K562 (cell line): ENCODE results near the gene PRKCB. TPM values are rescaled to one million over a fixed set of nuclear protein-coding genes. Genes with fewer than 3 reads are reported as not detected.

Experiments
- CEBPG ChIP-seq, 3 experiments: fragments of 200-800 bp in 1 of 3; sonication (Bioruptor generic) in 1 of 3; sonication (generic) in 1 of 3; formaldehyde crosslinking in 1 of 3; IDR thresholded peaks in 2 of 3; conservative IDR thresholded peaks in 1 of 3; 2 replicates each; pipeline versions ENCODE4 v1.6.1 to v1.8.0; 2016 to 2022; ENCODE audit warnings: missing compliant biosample characterization in 2 of 3, missing genetic modification characterization in 2 of 3, mild to moderate bottlenecking in 1 of 3, missing genetic modification reagents in 1 of 3
- ESRRA ChIP-seq: fragments of 450-650 bp; IDR thresholded peaks from 2 replicates; pipeline ENCODE4 v1.6.1; 2014; ENCODE audit warnings: low read depth, mild to moderate bottlenecking, moderate library complexity, borderline replicate concordance
- FOXM1 ChIP-seq, 2 experiments: fragments of 450-650 bp in 1 of 2; sonication (generic) in 1 of 2; formaldehyde crosslinking in 1 of 2; IDR thresholded peaks; 2 replicates each; pipeline versions ENCODE4 v1.6.1 to v1.9.0; 2017 to 2022; ENCODE audit warnings: low read depth in 2 of 2, mild to moderate bottlenecking in 2 of 2, missing genetic modification reagents in 1 of 2, moderate library complexity in 1 of 2
- GABPB1 ChIP-seq: sonication (generic); formaldehyde crosslinking; IDR thresholded peaks from 2 replicates; pipeline ENCODE4 v1.8.0; 2022; ENCODE audit warnings: mild to moderate bottlenecking, missing genetic modification reagents
- HMG20B ChIP-seq: fragments of 250-450 bp; sonication (Bioruptor Pico); IDR thresholded peaks from 2 replicates; pipeline ENCODE4 v1.5.0; 2021; ENCODE audit warnings: mild to moderate bottlenecking
- MEIS2 ChIP-seq: fragments of 450-650 bp; IDR thresholded peaks from 2 replicates; pipeline ENCODE4 v1.6.1; 2014; ENCODE audit warnings: mild to moderate bottlenecking; ENCODE audit not compliant: partially characterized antibody
- MTA1 ChIP-seq: fragments of 450-650 bp; IDR thresholded peaks from 2 replicates; pipeline ENCODE4 v1.6.1; 2017; ENCODE audit warnings: borderline replicate concordance
- MYBL2 ChIP-seq, 2 experiments: fragments of 450-650 bp in 1 of 2; sonication (generic) in 1 of 2; formaldehyde crosslinking in 1 of 2; IDR thresholded peaks; 2 replicates each; pipeline versions ENCODE4 v1.6.1 to v1.8.1; 2017 to 2022; ENCODE audit warnings: borderline replicate concordance in 1 of 2, inconsistent platforms in 1 of 2, low read depth in 1 of 2, mild to moderate bottlenecking in 1 of 2, missing genetic modification reagents in 1 of 2, moderate library complexity in 1 of 2
- SPI1 ChIP-seq: IDR thresholded peaks from 2 replicates; pipeline ENCODE4 v1.6.1; 2011; ENCODE audit warnings: low read depth, low read length, control low read depth, borderline replicate concordance
- SRSF7 ChIP-seq: fragments of 200-400 bp; formaldehyde crosslinking; optimal IDR thresholded peaks from 2 replicates; pipeline ENCODE3; 2017; ENCODE audit warnings: mild to moderate bottlenecking, low read depth, low read length
- TEAD4 ChIP-seq, 2 experiments: sonication (generic) in 1 of 2; formaldehyde crosslinking in 1 of 2; IDR thresholded peaks; 2 replicates each; pipeline versions ENCODE4 v1.6.1 to v1.8.0; 2012 to 2022; ENCODE audit warnings: borderline replicate concordance in 1 of 2, inconsistent platforms in 1 of 2, low read length in 1 of 2, mild to moderate bottlenecking in 1 of 2, missing genetic modification reagents in 1 of 2
- ZNF197 ChIP-seq: fragments of 200-800 bp; sonication (Bioruptor generic); IDR thresholded peaks from 2 replicates; pipeline ENCODE4 v1.6.1; 2016; ENCODE audit warnings: low read depth, missing genetic modification characterization, missing compliant biosample characterization
- ZNF23 ChIP-seq: fragments of 250-450 bp; sonication (Bioruptor Pico); IDR thresholded peaks from 2 replicates; pipeline ENCODE4 v1.4.0; 2020; ENCODE audit warnings: mild to moderate bottlenecking
- polyA plus RNA-seq, 8 experiments: library from polyadenylated mRNA; depleted of rRNA in 4 of 8; stranded (reverse) in 5 of 8; unstranded in 3 of 8; fragments of >200 nt; fragmentation: Nextera tagmentation in 2 of 8; fragmentation: Illumina TruSeq in 1 of 8; extraction: Ambion mirVana in 2 of 8; extraction: Trizol in 1 of 8; gene quantifications; 2 replicates each; pipeline versions ENCODE4 v1.2.1 to v1.2.3, GENCODE V29; 2011 to 2014; ENCODE audit warnings: inconsistent platforms in 1 of 8, missing spikeins in 1 of 8
- total RNA-seq, 7 experiments: library from RNA; depleted of rRNA in 6 of 7; stranded (reverse); fragments of >200 nt in 6 of 7; fragmentation: Illumina TruSeq in 2 of 7; extraction: Trizol in 2 of 7; gene quantifications; 2 replicates each; pipeline versions ENCODE4 v1.2.1 to v1.2.3, GENCODE V29; 2011 to 2021; ENCODE audit warnings: low replicate concordance in 1 of 7
- TF ChIP-seq, protein P1 (sequence below): fragments of 450-650 bp; IDR thresholded peaks from 2 replicates; pipeline ENCODE4 v1.6.1; 2017; ENCODE audit warnings: antibody characterized with exemption, mild to moderate bottlenecking
- TF ChIP-seq, protein P2 (sequence below): IDR thresholded peaks from 2 replicates; pipeline ENCODE4 v1.6.1; 2012; ENCODE audit warnings: low read depth, low read length, improper control_type of control experiment, borderline replicate concordance

Gene PRKCB
- total and polyA plus RNA-seq, 9 of the 15 experiments (the other 6 are each of a cell fraction or from before 2014, with no cell fraction given) = 49.9 to 276 (median 148) TPM

DNA sequence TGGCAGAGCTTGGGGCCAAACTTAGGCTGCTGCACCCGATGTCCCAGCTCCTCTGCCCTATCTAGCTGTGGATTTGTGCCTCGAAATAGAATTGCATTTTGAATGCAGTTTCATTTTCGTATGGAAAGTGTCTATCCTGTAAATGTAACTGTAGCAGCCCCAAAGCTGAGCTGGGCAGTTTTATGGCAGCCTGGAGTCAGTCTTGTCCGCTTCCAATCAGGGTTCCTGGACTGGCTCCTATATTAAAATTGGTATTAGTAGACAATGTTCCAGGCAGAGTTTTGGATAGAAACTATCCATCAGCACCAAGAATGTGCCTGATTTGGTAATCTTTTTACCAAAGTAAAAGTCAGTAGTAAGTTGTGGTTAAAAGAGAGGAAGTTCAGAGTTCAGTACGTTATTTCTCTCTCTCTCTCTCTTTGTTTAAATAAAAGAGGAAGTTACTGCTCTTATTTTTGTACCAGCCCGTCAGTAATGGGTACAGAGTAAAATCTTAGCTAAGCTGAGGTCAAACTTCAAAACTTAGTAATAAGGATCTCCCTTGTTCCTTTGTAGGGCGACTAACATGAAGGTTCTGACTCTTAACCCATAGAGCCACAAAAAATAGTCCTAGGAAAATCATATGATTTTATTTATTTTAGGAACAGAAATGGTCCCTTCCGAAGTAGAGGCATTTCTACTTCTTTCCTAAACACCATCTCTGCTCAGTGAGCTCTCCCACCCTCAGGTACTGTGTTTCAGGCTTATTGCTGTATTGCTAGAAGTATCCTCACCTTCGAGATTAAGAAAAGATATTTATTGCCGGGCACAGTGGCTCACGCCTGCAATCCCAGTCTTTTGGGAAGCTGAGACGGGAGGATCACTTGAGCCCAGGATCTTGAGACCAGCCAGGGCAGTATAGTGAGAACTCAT is 28.0 kb downstream of the PRKCB start (continued):
- TF ChIP-seq, protein P1, sequence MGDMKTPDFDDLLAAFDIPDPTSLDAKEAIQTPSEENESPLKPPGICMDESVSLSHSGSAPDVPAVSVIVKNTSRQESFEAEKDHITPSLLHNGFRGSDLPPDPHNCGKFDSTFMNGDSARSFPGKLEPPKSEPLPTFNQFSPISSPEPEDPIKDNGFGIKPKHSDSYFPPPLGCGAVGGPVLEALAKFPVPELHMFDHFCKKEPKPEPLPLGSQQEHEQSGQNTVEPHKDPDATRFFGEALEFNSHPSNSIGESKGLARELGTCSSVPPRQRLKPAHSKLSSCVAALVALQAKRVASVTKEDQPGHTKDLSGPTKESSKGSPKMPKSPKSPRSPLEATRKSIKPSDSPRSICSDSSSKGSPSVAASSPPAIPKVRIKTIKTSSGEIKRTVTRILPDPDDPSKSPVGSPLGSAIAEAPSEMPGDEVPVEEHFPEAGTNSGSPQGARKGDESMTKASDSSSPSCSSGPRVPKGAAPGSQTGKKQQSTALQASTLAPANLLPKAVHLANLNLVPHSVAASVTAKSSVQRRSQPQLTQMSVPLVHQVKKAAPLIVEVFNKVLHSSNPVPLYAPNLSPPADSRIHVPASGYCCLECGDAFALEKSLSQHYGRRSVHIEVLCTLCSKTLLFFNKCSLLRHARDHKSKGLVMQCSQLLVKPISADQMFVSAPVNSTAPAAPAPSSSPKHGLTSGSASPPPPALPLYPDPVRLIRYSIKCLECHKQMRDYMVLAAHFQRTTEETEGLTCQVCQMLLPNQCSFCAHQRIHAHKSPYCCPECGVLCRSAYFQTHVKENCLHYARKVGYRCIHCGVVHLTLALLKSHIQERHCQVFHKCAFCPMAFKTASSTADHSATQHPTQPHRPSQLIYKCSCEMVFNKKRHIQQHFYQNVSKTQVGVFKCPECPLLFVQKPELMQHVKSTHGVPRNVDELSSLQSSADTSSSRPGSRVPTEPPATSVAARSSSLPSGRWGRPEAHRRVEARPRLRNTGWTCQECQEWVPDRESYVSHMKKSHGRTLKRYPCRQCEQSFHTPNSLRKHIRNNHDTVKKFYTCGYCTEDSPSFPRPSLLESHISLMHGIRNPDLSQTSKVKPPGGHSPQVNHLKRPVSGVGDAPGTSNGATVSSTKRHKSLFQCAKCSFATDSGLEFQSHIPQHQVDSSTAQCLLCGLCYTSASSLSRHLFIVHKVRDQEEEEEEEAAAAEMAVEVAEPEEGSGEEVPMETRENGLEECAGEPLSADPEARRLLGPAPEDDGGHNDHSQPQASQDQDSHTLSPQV = 0 out of 2 replicates have a peak, but pooled peaks have one; percentile 37
- TF ChIP-seq GABPB1 (CRISPR knock-in tag) (0 out of 2 replicates have a peak, but pooled peaks have one; percentile 43), ESRRA (peak; percentile 77; the same call in 1 of the 2 replicates), ZNF23 (CRISPR knock-in tag) (no peak), MTA1 (peak; percentile 43; the same call in 1 of the 2 replicates), SRSF7 (no peak), TEAD4 (IDR thresholded peaks at IDR 0.05; ENCODE audit: low read length) (peak; percentile 63; the same call in 1 of the 2 replicates), TEAD4 (CRISPR knock-in tag; IDR thresholded peaks at IDR 0.05; ENCODE audit: borderline replicate concordance) (no peak), ZNF197 (CRISPR knock-in tag) (peak; percentile 65; the same call in 1 of the 2 replicates), FOXM1 (IDR thresholded peaks at IDR 0.05; ENCODE audit: low read depth) (peak; percentile 78; the same call in 1 of the 2 replicates), FOXM1 (CRISPR knock-in tag; IDR thresholded peaks at IDR 0.05; ENCODE audit: low read depth) (no peak), SPI1 (peak; percentile 82), HMG20B (CRISPR knock-in tag) (no peak), CEBPG (CRISPR knock-in tag; IDR thresholded peaks at IDR 0.05) (no peak), CEBPG (tag; conservative IDR thresholded peaks at IDR 0.05 in 1 of 2, IDR thresholded peaks at IDR 0.05 in 1 of 2) (0 out of 4 replicates have a peak, but pooled peaks of 1 of the 2 experiments have one; percentile 13), MYBL2 (IDR thresholded peaks at IDR 0.05; ENCODE audit: low read depth) (peak; percentile 64; the same call in 1 of the 2 replicates), MYBL2 (CRISPR knock-in tag; IDR thresholded peaks at IDR 0.05; ENCODE audit: borderline replicate concordance) (no peak), MEIS2 (peak; percentile 45)
- TF ChIP-seq, protein P2, sequence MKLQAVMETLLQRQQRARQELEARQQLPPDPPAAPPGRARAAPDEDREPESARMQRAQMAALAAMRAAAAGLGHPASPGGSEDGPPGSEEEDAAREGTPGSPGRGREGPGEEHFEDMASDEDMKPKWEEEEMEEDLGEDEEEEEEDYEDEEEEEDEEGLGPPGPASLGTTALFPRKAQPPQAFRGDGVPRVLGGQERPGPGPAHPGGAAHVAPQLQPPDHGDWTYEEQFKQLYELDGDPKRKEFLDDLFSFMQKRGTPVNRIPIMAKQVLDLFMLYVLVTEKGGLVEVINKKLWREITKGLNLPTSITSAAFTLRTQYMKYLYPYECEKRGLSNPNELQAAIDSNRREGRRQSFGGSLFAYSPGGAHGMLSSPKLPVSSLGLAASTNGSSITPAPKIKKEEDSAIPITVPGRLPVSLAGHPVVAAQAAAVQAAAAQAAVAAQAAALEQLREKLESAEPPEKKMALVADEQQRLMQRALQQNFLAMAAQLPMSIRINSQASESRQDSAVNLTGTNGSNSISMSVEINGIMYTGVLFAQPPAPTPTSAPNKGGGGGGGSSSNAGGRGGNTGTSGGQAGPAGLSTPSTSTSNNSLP = peak; percentile 29; the same call in 1 of the 2 replicates
